ENCODE results near the gene GPRIN3. TPM values are rescaled to one million over a fixed set of nuclear protein-coding genes. Genes with fewer than 3 reads are reported as not detected.
A peak's percentile ranks its signal among the peaks of the same experiment; 100 is the strongest.
"Not testable (repeated sequence)": the region's sequence is repeated elsewhere in the genome, so short reads cannot be mapped to it uniquely, and the experiment has no call there.

Gene GPRIN3
- polyA plus RNA-seq, 3 donors: 8.0 to 10.5 (median 8.3) TPM

DNA sequence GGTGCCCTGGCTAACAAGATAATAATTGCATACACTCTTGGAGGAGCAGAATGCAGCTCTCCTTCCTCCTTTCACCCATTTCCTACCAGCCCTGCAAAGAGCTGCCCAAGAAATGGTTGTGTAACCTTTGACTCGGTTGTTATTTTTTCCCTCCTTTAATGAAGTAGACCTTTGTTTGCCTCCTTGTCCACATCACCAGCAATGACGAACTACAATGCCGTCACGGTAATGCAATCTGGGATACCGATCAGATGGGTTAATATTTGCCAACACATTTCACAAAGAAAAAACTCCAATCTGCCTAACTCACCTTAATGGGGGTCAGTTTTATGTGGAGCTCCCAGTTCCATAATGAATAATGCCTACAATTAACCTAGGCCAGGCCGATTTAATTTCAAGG is 32.0 kb downstream of the GPRIN3 start:
- DNase-seq (ENCODE audit: extremely low read depth in 1 of 11, low read depth in 9 of 11, low spot score in 4 of 11): peak in 7 of 11 donors; percentile 22 to 55 (median 40)

DNA sequence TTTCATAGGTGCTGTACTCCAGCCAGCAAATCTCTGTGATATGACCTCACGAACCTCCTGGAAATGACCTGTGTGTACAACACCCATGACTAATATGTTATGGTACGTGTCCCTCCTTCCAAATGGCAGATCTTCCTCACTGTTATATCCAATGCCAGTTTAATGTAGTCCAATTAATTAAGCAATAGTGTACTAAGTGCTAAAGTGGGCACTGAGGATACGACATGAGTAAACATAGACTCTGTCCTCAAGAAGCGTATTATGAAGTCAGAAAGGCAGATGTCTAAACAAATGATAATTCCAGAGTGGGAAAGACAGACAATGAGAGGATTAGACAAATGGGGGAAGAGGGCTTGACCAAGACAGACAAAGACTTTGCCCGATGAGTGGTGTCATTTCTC is 33.9 kb downstream of the GPRIN3 start:
- no peak for DNase-seq (ENCODE audit: extremely low read depth in 1 of 11, low read depth in 9 of 11, low spot score in 4 of 11)

DNA sequence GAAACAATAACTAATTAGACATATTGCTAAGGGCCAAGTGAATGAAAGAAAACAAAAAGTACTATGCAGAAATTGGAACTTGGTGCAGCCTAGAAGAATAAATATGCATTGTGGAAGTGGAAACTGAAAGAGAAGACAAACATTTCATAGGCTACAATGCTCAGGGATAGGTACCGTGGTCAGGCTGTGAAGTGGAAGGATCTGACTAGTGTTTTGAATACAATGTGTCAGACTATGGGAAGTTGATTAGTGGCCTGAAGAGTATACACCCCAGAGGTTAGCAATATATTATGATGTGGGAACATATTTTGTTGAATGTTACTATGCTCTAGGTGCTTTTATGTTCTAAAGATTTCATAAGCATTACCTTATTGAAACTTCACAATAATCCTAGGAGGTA is 36.8 kb downstream of the GPRIN3 start:
- DNase-seq (ENCODE audit: extremely low read depth in 1 of 11, low read depth in 9 of 11, low spot score in 4 of 11): no peak

DNA sequence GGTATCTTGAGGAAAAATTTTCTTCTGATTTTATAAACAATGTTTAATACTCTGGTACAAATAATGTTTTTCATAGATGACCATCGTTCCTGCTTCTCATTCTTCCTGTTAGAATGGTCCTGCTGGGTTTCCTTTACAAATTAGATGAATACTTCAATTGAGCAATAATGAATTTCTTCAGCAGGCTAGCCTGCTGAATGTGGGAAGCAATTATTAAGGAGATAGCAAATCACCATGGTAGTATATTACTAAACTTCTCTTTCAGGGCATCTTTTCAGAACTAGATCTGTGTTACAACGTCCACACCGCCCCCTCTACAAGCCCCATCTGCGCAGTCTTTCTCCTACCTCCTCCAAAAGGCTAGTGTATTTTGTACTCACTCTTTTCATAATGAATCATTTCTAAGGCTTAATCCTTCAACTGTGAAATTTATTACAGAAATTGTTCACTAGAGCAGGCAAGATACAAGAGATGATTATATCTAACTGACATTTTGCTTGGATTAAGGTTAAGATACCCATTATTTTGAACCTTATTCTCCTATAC is 38.4 kb downstream of the GPRIN3 start:
- DNase-seq (ENCODE audit: extremely low read depth in 1 of 11, low read depth in 9 of 11, low spot score in 4 of 11): no peak

DNA sequence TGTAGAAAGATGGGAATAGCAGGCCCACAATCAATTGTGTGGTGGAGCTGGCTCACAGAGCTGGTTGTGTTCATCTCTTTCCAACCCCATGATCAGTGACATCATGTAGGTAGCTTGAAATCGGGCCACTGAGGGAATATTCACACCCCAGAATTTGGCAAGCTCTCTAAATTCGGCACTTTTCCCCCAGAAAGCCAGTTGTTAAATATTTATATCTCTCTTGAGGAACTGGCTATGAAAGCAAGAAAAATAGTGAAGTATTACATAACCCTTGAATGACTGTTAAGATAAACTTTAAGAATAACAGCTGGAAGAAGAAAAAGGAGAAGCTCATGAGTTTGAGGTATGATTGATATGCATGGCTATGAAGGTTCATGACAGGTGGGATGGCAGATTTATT is 38.9 kb downstream of the GPRIN3 start:
- DNase-seq (ENCODE audit: extremely low read depth in 1 of 11, low read depth in 9 of 11, low spot score in 4 of 11): no peak

- DNase-seq (ENCODE audit: extremely low read depth in 1 of 11, low read depth in 9 of 11, low spot score in 4 of 11): no peak
These were observed 39.8 kb downstream of the GPRIN3 start for GRCh38 chr4:89267846-89268245.

DNA sequence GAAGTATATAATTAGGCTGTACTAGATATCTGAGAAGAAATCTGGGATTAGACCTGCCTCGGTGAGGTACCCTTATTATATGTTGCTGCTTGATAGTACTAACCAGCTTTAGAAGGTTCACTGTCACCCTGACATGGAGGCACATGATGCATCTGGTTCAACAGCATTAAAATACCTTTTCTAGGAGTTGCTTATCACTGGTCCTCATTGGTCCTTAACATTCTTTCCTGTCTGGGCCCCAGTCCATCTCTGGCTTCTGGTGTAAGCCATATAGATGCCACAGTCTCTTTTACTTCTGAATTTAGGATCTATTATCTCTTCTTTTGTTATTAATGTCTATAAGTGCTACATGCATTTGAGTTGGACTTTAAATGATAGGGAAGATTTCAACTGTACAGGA is 40.2 kb downstream of the GPRIN3 start:
- no peak for DNase-seq (ENCODE audit: extremely low read depth in 1 of 11, low read depth in 9 of 11, low spot score in 4 of 11)

- no peak for DNase-seq (ENCODE audit: extremely low read depth in 1 of 11, low read depth in 9 of 11, low spot score in 4 of 11)
These were observed 41.5 kb downstream of the GPRIN3 start for GRCh38 chr4:89266128-89266527.

DNA sequence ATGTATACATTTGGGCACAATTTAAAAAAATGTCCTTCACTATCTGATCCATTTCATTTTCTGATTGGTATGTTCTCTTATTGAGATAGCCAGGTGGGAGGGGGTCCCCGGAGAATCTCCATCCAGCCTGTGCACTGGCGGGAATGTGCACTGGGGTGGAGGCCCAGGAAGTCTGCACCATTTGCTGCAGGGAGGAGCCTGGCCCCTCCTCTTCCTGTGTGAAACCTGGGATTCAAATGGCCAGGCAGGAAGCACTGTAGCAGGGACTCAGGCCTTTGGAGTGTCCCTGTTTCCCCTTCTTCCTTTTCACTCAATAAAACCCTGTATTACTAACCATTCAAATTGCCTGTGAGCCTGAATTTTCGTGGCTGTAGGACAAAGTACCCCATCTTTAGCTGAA is 44.3 kb downstream of the GPRIN3 start:
- no peak for DNase-seq (ENCODE audit: extremely low read depth in 1 of 11, low read depth in 9 of 11, low spot score in 4 of 11)

DNA sequence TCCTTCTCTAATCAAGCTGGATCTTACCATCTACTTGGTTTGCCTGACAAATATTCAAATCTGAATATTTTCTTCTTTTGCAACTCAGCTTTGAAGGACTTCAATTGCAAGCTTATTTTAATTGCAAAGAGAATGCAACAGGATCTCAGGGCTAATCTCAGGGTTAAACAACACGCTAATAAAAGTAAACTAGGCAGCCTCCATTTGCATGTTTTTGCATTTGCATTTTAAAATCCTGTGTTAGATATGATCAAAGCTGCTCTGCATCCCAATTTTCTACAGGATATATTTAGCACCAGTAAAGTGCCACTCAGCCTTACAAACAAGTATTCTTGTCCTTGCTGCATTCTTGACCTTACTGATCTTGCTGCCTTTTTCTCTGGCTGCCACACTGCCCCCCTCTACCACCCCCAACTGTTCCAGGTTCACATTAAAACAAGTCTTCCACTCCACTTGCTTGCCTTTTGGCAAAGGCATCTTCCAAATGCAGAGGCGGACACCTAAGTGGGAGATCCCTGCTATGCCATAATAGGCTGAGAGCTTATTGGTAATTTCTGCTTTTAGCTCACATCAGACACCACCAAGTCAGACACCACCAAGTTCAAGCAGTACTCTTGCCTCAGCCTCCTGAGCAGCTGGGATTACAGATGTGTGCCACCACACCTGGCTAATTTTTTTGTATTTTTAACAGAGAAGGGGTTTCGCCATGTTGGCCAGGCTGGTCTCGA is 48.1 kb downstream of the GPRIN3 start:
- DNase-seq (ENCODE audit: extremely low read depth in 1 of 11, low read depth in 9 of 11, low spot score in 4 of 11): no peak

- no peak for DNase-seq (ENCODE audit: extremely low read depth in 1 of 11, low read depth in 9 of 11, low spot score in 4 of 11)
These were observed 49.1 kb downstream of the GPRIN3 start for GRCh38 chr4:89258506-89258905.

- DNase-seq (ENCODE audit: extremely low read depth in 1 of 11, low read depth in 9 of 11, low spot score in 4 of 11): no peak
These were observed 50.2 kb downstream of the GPRIN3 start for GRCh38 chr4:89257376-89257775.

GRCh38 chr4:89256203-89256800 is 51.3 kb downstream of the GPRIN3 start:
- no peak for DNase-seq (ENCODE audit: extremely low read depth in 1 of 11, low read depth in 9 of 11, low spot score in 4 of 11)

- no peak for DNase-seq (ENCODE audit: extremely low read depth in 1 of 11, low read depth in 9 of 11, low spot score in 4 of 11)
These were observed 52.8 kb downstream of the GPRIN3 start for GRCh38 chr4:89254847-89255246.

DNA sequence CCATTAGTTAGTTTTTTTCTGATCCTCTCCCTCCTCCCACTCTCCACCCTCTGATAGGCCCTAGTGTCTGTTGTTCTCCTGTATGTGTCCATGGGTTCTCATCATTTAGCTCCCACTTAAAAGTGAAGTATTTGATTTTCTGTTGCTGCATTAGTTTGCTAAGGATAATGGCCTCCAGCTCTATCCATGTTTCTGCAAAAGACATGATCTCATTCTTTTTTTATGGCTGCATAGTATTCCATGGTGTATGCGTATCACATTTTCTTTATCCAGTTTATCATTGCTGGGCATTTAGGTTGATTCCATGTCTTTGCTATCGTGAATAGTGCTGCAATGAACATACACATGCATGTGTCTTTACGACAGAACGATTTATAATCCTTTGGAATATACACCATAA is 53.3 kb downstream of the GPRIN3 start:
- DNase-seq (ENCODE audit: extremely low read depth in 1 of 11, low read depth in 9 of 11, low spot score in 4 of 11): not testable (repeated sequence)

DNA sequence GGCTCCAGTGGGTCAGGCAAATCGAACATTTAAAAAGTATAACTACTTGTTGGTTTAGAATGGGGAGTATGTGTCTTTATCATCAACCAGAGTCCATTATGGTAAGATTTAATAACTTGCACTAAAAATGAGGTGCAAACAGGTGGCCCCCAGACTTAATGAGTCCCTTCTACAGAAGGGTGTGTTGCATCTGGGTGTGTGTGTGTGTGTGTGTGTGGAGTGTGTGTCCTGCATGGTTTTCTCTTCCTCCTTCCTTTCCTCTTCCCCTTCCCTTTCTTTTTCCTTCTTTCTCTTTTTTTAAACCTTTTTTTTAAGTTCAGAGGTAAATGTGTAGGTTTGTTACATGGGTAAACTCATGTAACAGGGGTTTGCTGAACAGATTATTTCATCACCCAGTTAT is 53.7 kb downstream of the GPRIN3 start:
- no peak for DNase-seq (ENCODE audit: extremely low read depth in 1 of 11, low read depth in 9 of 11, low spot score in 4 of 11)

GRCh38 chr4:89253311-89253710 is 54.3 kb downstream of the GPRIN3 start:
- no peak for DNase-seq (ENCODE audit: extremely low read depth in 1 of 11, low read depth in 9 of 11, low spot score in 4 of 11)

DNA sequence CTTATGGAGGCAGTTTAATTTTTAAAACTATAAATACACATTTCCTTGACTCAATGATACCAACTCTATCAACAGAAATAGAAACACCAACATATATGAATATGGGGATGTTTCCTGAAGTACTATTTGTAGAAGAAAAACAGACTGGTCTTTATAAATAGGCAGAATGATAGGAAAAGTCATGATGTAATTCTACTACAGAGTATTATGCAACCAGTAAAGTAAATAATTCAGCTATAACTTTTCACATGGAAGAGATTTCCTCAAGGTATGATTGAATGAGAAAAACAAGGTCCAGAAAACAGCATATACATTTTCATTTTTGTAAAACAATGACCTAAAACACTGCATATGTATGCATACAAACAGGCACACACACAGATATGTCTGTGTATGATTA is 56.2 kb downstream of the GPRIN3 start:
- DNase-seq (ENCODE audit: extremely low read depth in 1 of 11, low read depth in 9 of 11, low spot score in 4 of 11): no peak

- no peak for DNase-seq (ENCODE audit: extremely low read depth in 1 of 11, low read depth in 9 of 11, low spot score in 4 of 11)
These were observed 57.8 kb downstream of the GPRIN3 start for GRCh38 chr4:89249716-89250361.

- DNase-seq (ENCODE audit: extremely low read depth in 1 of 11, low read depth in 9 of 11, low spot score in 4 of 11): no peak
These were observed 58.3 kb downstream of the GPRIN3 start for GRCh38 chr4:89249313-89249712.
